SK-N-SH (cell line): ENCODE measurements around the gene PRDM13. TPM values are rescaled to one million over a fixed set of nuclear protein-coding genes. Genes with fewer than 3 reads are reported as not detected.

Experiments used
- CTCF ChIA-PET: fragments of 300-600, 350-600 bp; formaldehyde crosslinking; extraction: SDS; loops from one replicate; lab custom pipeline; 2021; lab: Yijun Ruan, JAX
- POLR2A ChIA-PET: fragments of 350-600 bp; sonication (Branson Sonifier 250); formaldehyde crosslinking; extraction: SDS; loops from one replicate; lab custom pipeline; 2020; ENCODE audit warnings: antibody characterized with exemption, inconsistent platforms; lab: Yijun Ruan, JAX
- DNase-seq: peaks from one replicate; pipeline ENCODE4 v3.0.0; 2012
- H2AFZ ChIP-seq: fragments of 200-600 bp; sonication (generic); 2 replicates; pipeline ENCODE4 v1.8.1; 2016; ENCODE audit warnings: antibody characterized with exemption, mild to moderate bottlenecking, low read depth
- H3F3A ChIP-seq: fragments of 200-600 bp; sonication (generic); replicated peaks from 2 replicates; pipeline ENCODE3; 2016; ENCODE audit warnings: antibody characterized with exemption, mild to moderate bottlenecking; ENCODE audit not compliant: insufficient read depth
- H3K27ac ChIP-seq, 2 experiments: fragments of 200-500 bp in 1 of 2; fragments of 200-600 bp in 1 of 2; sonication (Bioruptor generic) in 1 of 2; sonication (generic), shearing (Covaris generic) in 1 of 2; 2 replicates each; pipeline versions ENCODE4 v1.5.1 to v1.6.1; 2014 to 2016; ENCODE audit warnings: low read depth in 2 of 2, inconsistent platforms in 1 of 2, low read length in 1 of 2, mild to moderate bottlenecking in 1 of 2, mixed read lengths in 1 of 2
- H3K27me3 ChIP-seq: fragments of 200-600 bp; sonication (generic), shearing (Covaris generic); 2 replicates; pipeline ENCODE4 v1.6.1; 2016; ENCODE audit warnings: mixed run types; ENCODE audit not compliant: insufficient read depth
- H3K36me3 ChIP-seq, 2 experiments: fragments of 200-500 bp in 1 of 2; fragments of 200-600 bp in 1 of 2; sonication (Bioruptor generic) in 1 of 2; sonication (generic) in 1 of 2; replicated peaks in 1 of 2; 2 replicates each; pipeline versions ENCODE3 to v1.5.1; 2014 to 2016; ENCODE audit warnings: low read length in 1 of 2, mild to moderate bottlenecking in 1 of 2; ENCODE audit not compliant: insufficient read depth in 2 of 2, control insufficient read depth in 1 of 2
- H3K4me1 ChIP-seq, 2 experiments: fragments of 200-500 bp in 1 of 2; fragments of 200-600 bp in 1 of 2; sonication (Bioruptor generic) in 1 of 2; sonication (generic), shearing (Covaris generic) in 1 of 2; 2 replicates each; pipeline versions ENCODE4 v1.5.1 to v1.6.1; 2014 to 2016; ENCODE audit warnings: low read depth in 1 of 2, low read length in 1 of 2, mixed run types in 1 of 2; ENCODE audit not compliant: insufficient read depth in 2 of 2, control insufficient read depth in 1 of 2
- H3K4me2 ChIP-seq: fragments of 200-600 bp; sonication (generic), shearing (Covaris generic); 2 replicates; pipeline ENCODE4 v1.6.1; 2017; ENCODE audit warnings: mixed run types
- H3K4me3 ChIP-seq, 2 experiments: fragments of 200-500 bp in 1 of 2; fragments of 200-600 bp in 1 of 2; sonication (Bioruptor generic) in 1 of 2; sonication (generic), shearing (Covaris generic) in 1 of 2; 2 replicates each; pipeline versions ENCODE4 v1.5.1 to v1.8.1; 2014 to 2016; ENCODE audit warnings: low read depth in 2 of 2, inconsistent platforms in 1 of 2, low read length in 1 of 2, mild to moderate bottlenecking in 1 of 2, mixed read lengths in 1 of 2, moderate library complexity in 1 of 2
- H3K79me2 ChIP-seq: fragments of 200-600 bp; sonication (generic); 2 replicates; pipeline ENCODE4 v1.8.1; 2017; ENCODE audit warnings: mild to moderate bottlenecking; ENCODE audit not compliant: insufficient read depth
- H3K9ac ChIP-seq: fragments of 200-600 bp; sonication (generic); 2 replicates; pipeline ENCODE4 v1.6.1; 2017; ENCODE audit warnings: mixed run types
- H3K9me2 ChIP-seq: fragments of 200-600 bp; sonication (generic); 2 replicates; pipeline ENCODE4 v1.6.1; 2017; ENCODE audit warnings: mixed run types
- H3K9me3 ChIP-seq: fragments of 200-600 bp; sonication (generic); 2 replicates; pipeline ENCODE4 v1.6.1; 2017; ENCODE audit warnings: mixed run types, mild to moderate bottlenecking, moderate library complexity
- H4K20me1 ChIP-seq: fragments of 200-600 bp; sonication (generic); 2 replicates; pipeline ENCODE4 v1.6.1; 2017; ENCODE audit warnings: mild to moderate bottlenecking, mixed run types; ENCODE audit not compliant: insufficient read depth
- ELF1 ChIP-seq: IDR thresholded peaks from 2 replicates; pipeline ENCODE4 v1.4.0; 2012
- EZH2phosphoT487 ChIP-seq: fragments of 200-600 bp; sonication (generic); IDR thresholded peaks from 2 replicates; pipeline ENCODE4 v1.6.1; 2017; ENCODE audit warnings: low read depth, mixed run types, mild to moderate bottlenecking, antibody characterized with exemption, moderate library complexity, borderline replicate concordance
- FOSL2 ChIP-seq: IDR thresholded peaks from 2 replicates; pipeline ENCODE4 v1.4.0; 2012; ENCODE audit warnings: low read depth, mild to moderate bottlenecking, moderate library complexity, borderline replicate concordance
- FOXJ3 ChIP-seq: sonication (generic); formaldehyde crosslinking; IDR thresholded peaks from 2 replicates; pipeline ENCODE4 v1.5.1; 2020; ENCODE audit warnings: mild to moderate bottlenecking, missing genetic modification reagents
- POLR2AphosphoS5 ChIP-seq: IDR thresholded peaks from 2 replicates; pipeline ENCODE4 v1.6.1; 2012; ENCODE audit warnings: low read depth, low read length
- RFX5 ChIP-seq: IDR thresholded peaks from 2 replicates; pipeline ENCODE4 v1.6.1; 2012; ENCODE audit warnings: mild to moderate bottlenecking, improper control_type of control experiment, low read length
- RXRA ChIP-seq: IDR thresholded peaks from 2 replicates; pipeline ENCODE4 v1.4.0; 2012; ENCODE audit warnings: low read depth, mild to moderate bottlenecking, borderline replicate concordance
- TEAD4 ChIP-seq: IDR thresholded peaks from 2 replicates; pipeline ENCODE4 v1.4.0; 2012; ENCODE audit warnings: mild to moderate bottlenecking, borderline replicate concordance; ENCODE audit not compliant: insufficient read depth
- USF1 ChIP-seq: IDR thresholded peaks from 2 replicates; pipeline ENCODE4 v1.4.0; 2012; ENCODE audit warnings: low read depth, borderline replicate concordance
- WGBS: methylation state at CpG from one replicate; pipeline ENCODE4 v1.1.6; 2017; ENCODE audit warnings: low lambda C conversion rate; 5-methylcytosine and 5-hydroxymethylcytosine counted together
- polyA plus RNA-seq, 3 experiments: library from polyadenylated mRNA; depleted of rRNA; stranded (reverse); fragments of >200 nt; gene quantifications; 2 replicates each; pipeline ENCODE4 v1.2.3, GENCODE V29; 2012
- TF ChIP-seq, protein P1 (sequence below): IDR thresholded peaks from 2 replicates; pipeline ENCODE4 v1.4.0; 2012; ENCODE audit warnings: low read depth, borderline replicate concordance

Gene PRDM13
- polyA plus RNA-seq, 1 of the 3 experiments (the other 2 are of a cell fraction) = 0.02 TPM

DNA sequence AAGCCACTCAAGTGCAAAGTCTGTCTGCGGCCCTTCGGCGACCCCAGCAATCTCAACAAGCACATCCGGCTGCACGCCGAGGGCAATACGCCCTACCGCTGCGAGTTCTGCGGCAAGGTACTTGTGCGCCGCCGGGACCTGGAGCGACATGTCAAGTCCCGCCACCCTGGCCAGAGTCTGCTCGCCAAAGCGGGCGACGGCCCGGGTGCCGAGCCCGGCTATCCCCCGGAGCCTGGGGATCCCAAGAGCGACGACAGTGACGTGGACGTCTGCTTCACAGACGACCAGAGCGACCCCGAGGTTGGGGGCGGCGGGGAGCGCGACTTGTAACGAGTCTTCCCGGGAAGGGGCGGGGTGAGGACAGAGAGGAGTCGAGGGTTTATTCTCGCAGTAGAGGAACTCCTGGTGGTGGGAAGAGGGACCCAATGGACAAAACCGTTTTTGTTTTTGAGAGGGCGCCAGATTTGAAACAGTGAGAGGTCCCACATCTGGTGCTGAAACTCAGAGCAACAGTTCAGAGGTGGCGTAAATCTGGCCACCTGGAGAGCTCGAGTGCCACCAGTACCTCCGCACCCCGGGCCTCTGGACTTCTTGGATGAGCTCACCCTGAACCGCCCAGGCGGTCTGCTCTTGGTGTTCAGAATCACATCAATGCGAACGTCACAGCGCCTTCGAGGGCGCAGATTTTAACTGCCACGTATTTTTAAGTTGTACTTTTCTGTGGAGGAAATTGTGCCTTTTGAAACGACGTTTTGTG is 8.0 kb downstream of the PRDM13 start:
- Histone ChIP-seq H3K4me1 (peaks cover 0 to 10% of the 10 kb centered on the region in 2 experiments; a peak in 1 of 4 replicates), H3K27me3 (peaks cover 87% of the 10 kb centered on the region), H3K9me3 (no peaks in the 10 kb centered on the region), H3K9ac (no peak overlapping the region), H3K79me2 (no peaks in the 10 kb centered on the region), H3K36me3 (no peaks in the 10 kb centered on the region), H3K4me2 (peak overlapping the region; percentile 61; the same call in 1 of the 2 replicates), H2AFZ (0 out of 2 replicates have a peak overlapping the region, but pooled peaks have one; percentile 71), H3F3A (no peaks in the 10 kb centered on the region), H3K27ac (no peak overlapping the region), H3K9me2 (no peaks in the 10 kb centered on the region), H4K20me1 (no peaks in the 10 kb centered on the region), H3K4me3 (peak overlapping the region in 1 of 2 experiments; percentile 33; a peak in 1 of 4 replicates)
- WGBS = 6% methylated on average over 44 of the region's 55 CpGs
- POLR2A ChIA-PET = no interaction called here
- CTCF ChIA-PET = interaction anchor here (0.7 to 4.5 kb wide), 5 partner anchors 21 to 275 kb away, joined by 3 to 27 read pairs (median 4); no protein-coding TSS in a partner anchor
- TF ChIP-seq TEAD4 = no peak
- 0 out of 2 replicates have a peak, but pooled peaks have one; percentile 18 for TF ChIP-seq EZH2phosphoT487
- no peak for TF ChIP-seq RFX5
- TF ChIP-seq, protein P1, sequence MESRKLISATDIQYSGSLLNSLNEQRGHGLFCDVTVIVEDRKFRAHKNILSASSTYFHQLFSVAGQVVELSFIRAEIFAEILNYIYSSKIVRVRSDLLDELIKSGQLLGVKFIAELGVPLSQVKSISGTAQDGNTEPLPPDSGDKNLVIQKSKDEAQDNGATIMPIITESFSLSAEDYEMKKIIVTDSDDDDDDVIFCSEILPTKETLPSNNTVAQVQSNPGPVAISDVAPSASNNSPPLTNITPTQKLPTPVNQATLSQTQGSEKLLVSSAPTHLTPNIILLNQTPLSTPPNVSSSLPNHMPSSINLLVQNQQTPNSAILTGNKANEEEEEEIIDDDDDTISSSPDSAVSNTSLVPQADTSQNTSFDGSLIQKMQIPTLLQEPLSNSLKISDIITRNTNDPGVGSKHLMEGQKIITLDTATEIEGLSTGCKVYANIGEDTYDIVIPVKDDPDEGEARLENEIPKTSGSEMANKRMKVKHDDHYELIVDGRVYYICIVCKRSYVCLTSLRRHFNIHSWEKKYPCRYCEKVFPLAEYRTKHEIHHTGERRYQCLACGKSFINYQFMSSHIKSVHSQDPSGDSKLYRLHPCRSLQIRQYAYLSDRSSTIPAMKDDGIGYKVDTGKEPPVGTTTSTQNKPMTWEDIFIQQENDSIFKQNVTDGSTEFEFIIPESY = no peak
- peak; percentile 57 for DNase-seq

DNA sequence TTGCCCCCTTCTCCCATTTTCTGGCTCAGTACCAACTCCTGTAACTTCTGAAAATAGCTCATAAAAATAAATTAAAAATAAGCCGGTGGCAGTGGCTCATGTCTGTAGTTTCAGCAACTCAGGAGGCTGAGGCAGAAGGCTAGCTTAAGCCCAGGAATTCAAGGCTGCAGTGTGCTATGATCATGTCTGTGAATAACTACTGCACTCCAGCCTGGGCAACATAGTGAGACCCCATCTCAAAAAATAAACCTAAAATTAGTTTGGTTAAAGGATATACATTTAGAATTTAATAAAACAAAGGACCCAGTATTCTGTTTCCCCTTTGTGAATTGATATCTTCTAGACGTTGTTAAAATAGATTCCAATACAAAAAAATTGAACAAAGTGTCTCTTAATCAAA is 10.5 kb downstream of the PRDM13 start:
- Histone ChIP-seq H2AFZ (no peak overlapping the region), H3K79me2 (no peaks in the 10 kb centered on the region), H3K9me2 (no peaks in the 10 kb centered on the region), H3K4me2 (no peak overlapping the region), H3K4me3 (no peak overlapping the region), H3K27me3 (peaks cover 94% of the 10 kb centered on the region), H4K20me1 (no peaks in the 10 kb centered on the region), H3K4me1 (peaks cover 0 to 10% of the 10 kb centered on the region in 2 experiments; a peak in 1 of 4 replicates), H3F3A (no peaks in the 10 kb centered on the region), H3K9me3 (no peaks in the 10 kb centered on the region), H3K27ac (no peak overlapping the region), H3K9ac (no peak overlapping the region), H3K36me3 (no peaks in the 10 kb centered on the region)
- WGBS = 2% methylated on average over 2 of the region's 2 CpGs
- no peak for TF ChIP-seq ELF1
- TF ChIP-seq USF1 = no peak
- no peak for TF ChIP-seq FOSL2
- TF ChIP-seq POLR2AphosphoS5 = no peak
- TF ChIP-seq FOXJ3 (CRISPR knock-in tag) = no peak
- no peak for TF ChIP-seq RXRA
- DNase-seq = no peak
- POLR2A ChIA-PET = no interaction called here
- CTCF ChIA-PET = interaction anchor here (0.6 to 1.1 kb wide), 3 partner anchors 50 to 149 kb away, joined by 3 read pairs; no protein-coding TSS in a partner anchor
